Liver (tissue), 9 donors: ENCODE measurements around the gene AGBL4. TPM values are rescaled to one million over a fixed set of nuclear protein-coding genes. Genes with fewer than 3 reads are reported as not detected.

Experiments used
- DNase-seq: peaks from one replicate; pipeline ENCODE4 v3.0.0-alpha.2; 2017; ENCODE audit warnings: low spot score
- H3K27ac ChIP-seq, 2 donors: one replicate each; pipeline ENCODE4 v1.7.0; 2013; ENCODE audit warnings: inconsistent platforms in 2 of 2, low read length in 2 of 2, control low read depth in 1 of 2, low read depth in 1 of 2, mild to moderate bottlenecking in 1 of 2
- H3K27me3 ChIP-seq, 4 donors: one replicate each; pipeline versions ENCODE4 v1.6.1 to v1.7.0; 2013; ENCODE audit warnings: low read length in 3 of 4, inconsistent platforms in 1 of 4, mild to moderate bottlenecking in 1 of 4, moderate library complexity in 1 of 4; ENCODE audit not compliant: control insufficient read depth in 4 of 4, insufficient read depth in 4 of 4
- H3K36me3 ChIP-seq, 4 donors: one replicate each; pipeline versions ENCODE4 v1.6.1 to v1.7.0; 2013; ENCODE audit warnings: low read length in 3 of 4, mild to moderate bottlenecking in 3 of 4, low read depth in 1 of 4, moderate library complexity in 1 of 4; ENCODE audit not compliant: control insufficient read depth in 4 of 4, insufficient read depth in 3 of 4
- H3K4me1 ChIP-seq, 4 donors: one replicate each; pipeline versions ENCODE4 v1.6.1 to v1.7.0; 2013; ENCODE audit warnings: low read length in 3 of 4, mild to moderate bottlenecking in 3 of 4, moderate library complexity in 1 of 4; ENCODE audit not compliant: control insufficient read depth in 4 of 4, insufficient read depth in 4 of 4
- H3K4me3 ChIP-seq, 3 donors: one replicate each; pipeline versions ENCODE4 v1.6.1 to v1.7.0; 2013; ENCODE audit warnings: low read length in 3 of 3, control low read depth in 1 of 3, low read depth in 1 of 3, mild to moderate bottlenecking in 1 of 3
- H3K9ac ChIP-seq, 2 donors: one replicate each; pipeline ENCODE4 v1.7.0; 2013; ENCODE audit warnings: low read length in 2 of 2, mild to moderate bottlenecking in 2 of 2, moderate library complexity in 2 of 2, control low read depth in 1 of 2, low read depth in 1 of 2
- H3K9me3 ChIP-seq, 4 donors: one replicate each; pipeline versions ENCODE4 v1.6.1 to v1.7.0; 2013; ENCODE audit warnings: low read length in 3 of 4; ENCODE audit not compliant: control insufficient read depth in 4 of 4
- GABPA ChIP-seq, 2 donors: IDR thresholded peaks in 1 of 2; conservative IDR thresholded peaks in 1 of 2; 2 replicates each; pipeline ENCODE4 v1.6.1; 2016; ENCODE audit warnings: antibody characterized with exemption in 2 of 2, mild to moderate bottlenecking in 1 of 2, moderate library complexity in 1 of 2
- HNF4A ChIP-seq, 2 donors: conservative IDR thresholded peaks; 2 replicates each; pipeline ENCODE4 v1.6.1; 2016; ENCODE audit warnings: antibody characterized with exemption in 2 of 2, mild to moderate bottlenecking in 2 of 2
- RXRA ChIP-seq, 2 donors: IDR thresholded peaks; 2 replicates each; pipeline ENCODE4 v1.6.1; 2017 to 2018; ENCODE audit warnings: antibody characterized with exemption in 2 of 2, mild to moderate bottlenecking in 1 of 2
- TAF1 ChIP-seq: conservative IDR thresholded peaks from 2 replicates; pipeline ENCODE4 v1.6.1; 2016; ENCODE audit warnings: antibody characterized with exemption, mild to moderate bottlenecking
- WGBS: extraction: QIAGEN DNeasy Blood & Tissue Kit; methylation state at CpG from one replicate; pipeline ENCODE4 v1.1.7; 2013; 5-methylcytosine and 5-hydroxymethylcytosine counted together
- polyA plus RNA-seq, 2 donors: library from polyadenylated mRNA; stranded (reverse) in 1 of 2; unstranded in 1 of 2; fragments of 200-250 nt in 1 of 2; fragments of >200 nt in 1 of 2; fragmentation: Nextera tagmentation in 1 of 2; extraction: Ambion mirVana in 1 of 2; gene quantifications; one replicate each; pipeline versions ENCODE4 v1.2.1 to v1.2.3, GENCODE V29; 2013 to 2015
- total RNA-seq, 2 donors: library from RNA; depleted of rRNA; stranded (reverse); fragments of >200 nt; gene quantifications; one replicate each; pipeline ENCODE4 v1.2.3, GENCODE V29; 2014
- TF ChIP-seq, protein P1 (sequence below): IDR thresholded peaks from 2 replicates; pipeline ENCODE4 v1.6.1; 2016; ENCODE audit warnings: antibody characterized with exemption
- TF ChIP-seq, protein P2 (sequence below): IDR thresholded peaks from 2 replicates; pipeline ENCODE4 v1.6.1; 2016; ENCODE audit warnings: antibody characterized with exemption, mild to moderate bottlenecking
- donor health status: healthy.
- donor health status: healthy.
- donor health status: healthy.
- donor health status: healthy.
- donor health status: healthy.

Gene AGBL4
- total and polyA plus RNA-seq, 4 donors: 0.75 to 0.76 TPM; not detected in 2

DNA sequence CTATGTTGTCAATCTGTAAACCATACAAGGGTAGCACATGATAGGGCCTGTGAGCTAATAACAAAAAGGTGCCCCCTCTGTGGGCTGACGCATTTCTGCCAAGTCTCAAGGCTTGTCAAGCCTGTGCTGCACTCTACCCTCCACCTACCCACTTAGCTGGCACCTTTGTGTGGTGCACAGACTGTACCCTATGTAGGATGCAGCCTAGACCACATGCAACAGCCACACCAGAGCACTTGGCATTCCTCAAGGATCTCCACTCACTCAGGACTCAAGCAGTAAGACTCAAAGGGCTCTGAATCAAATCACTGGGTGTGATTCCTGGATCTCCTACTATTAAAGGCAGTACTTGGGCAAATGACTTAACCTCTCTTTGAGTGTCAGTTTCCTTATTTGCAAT is 1380.6 kb downstream of the AGBL4 start:
- H3K27ac ChIP-seq: no peak overlapping the region
- no peak for TF ChIP-seq GABPA (IDR thresholded peaks at IDR 0.05 in 1 of 2, conservative IDR thresholded peaks at IDR 0.05 in 1 of 2)
- TF ChIP-seq, protein P1, sequence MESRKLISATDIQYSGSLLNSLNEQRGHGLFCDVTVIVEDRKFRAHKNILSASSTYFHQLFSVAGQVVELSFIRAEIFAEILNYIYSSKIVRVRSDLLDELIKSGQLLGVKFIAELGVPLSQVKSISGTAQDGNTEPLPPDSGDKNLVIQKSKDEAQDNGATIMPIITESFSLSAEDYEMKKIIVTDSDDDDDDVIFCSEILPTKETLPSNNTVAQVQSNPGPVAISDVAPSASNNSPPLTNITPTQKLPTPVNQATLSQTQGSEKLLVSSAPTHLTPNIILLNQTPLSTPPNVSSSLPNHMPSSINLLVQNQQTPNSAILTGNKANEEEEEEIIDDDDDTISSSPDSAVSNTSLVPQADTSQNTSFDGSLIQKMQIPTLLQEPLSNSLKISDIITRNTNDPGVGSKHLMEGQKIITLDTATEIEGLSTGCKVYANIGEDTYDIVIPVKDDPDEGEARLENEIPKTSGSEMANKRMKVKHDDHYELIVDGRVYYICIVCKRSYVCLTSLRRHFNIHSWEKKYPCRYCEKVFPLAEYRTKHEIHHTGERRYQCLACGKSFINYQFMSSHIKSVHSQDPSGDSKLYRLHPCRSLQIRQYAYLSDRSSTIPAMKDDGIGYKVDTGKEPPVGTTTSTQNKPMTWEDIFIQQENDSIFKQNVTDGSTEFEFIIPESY: no peak
- TF ChIP-seq HNF4A (conservative IDR thresholded peaks at IDR 0.05): no peak
- no peak overlapping the region for H3K9ac ChIP-seq
- H3K4me3 ChIP-seq: no peak overlapping the region
- H3K9me3 ChIP-seq: no peaks in the 10 kb centered on the region
- H3K4me1 ChIP-seq: peaks cover 0 to 6% (median 0%) of the 10 kb centered on the region in 4 donors
- no peaks in the 10 kb centered on the region for H3K36me3 ChIP-seq
- 96% methylated on average over 1 of the region's 1 CpG for WGBS
- DNase-seq: no peak
- H3K27me3 ChIP-seq: no peaks in the 10 kb centered on the region

DNA sequence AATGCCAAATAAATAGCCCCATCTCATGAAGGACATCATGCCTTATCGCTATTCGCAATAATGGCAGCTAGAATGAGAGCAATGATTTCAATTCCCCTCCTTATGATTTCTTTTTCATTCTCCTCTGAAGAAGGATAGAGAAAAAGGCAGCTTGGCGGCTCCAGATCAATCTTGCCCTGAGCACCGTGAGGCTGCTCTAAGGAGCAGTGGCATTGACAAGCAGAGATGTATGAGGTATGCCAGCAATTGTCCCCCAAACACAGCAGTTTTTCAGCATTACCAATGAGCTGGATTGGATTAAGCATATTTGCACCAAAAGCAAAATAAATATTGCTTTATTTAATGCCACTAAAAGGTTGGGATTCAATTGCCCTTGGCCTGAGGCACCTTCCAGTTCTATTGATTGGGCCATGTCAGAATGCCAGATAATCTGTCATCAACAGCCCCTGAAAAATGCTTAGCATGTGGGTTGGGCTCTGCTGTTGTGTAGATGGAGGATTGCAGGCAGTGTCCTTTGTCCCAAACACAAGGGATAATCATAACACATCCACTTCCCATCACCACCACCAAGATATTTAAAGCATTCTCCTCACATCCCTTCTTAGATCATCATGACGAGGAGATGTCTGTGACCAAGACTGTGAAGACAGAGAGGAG is 1382.8 kb downstream of the AGBL4 start:
- WGBS: 83% methylated on average over 5 of the region's 5 CpGs

More for the DNA sequence above, 1382.8 kb downstream of the AGBL4 start:
- no peaks in the 10 kb centered on the region for H3K36me3 ChIP-seq
- H3K4me1 ChIP-seq: peaks cover 0 to 6% (median 0%) of the 10 kb centered on the region in 4 donors
- no peak overlapping the region for H3K27ac ChIP-seq
- no peaks in the 10 kb centered on the region for H3K9me3 ChIP-seq
- H3K9ac ChIP-seq: no peak overlapping the region
- DNase-seq: no peak
- no peak overlapping the region for H3K4me3 ChIP-seq
- no peaks in the 10 kb centered on the region for H3K27me3 ChIP-seq
- TF ChIP-seq RXRA (IDR thresholded peaks at IDR 0.05): no peak
- TF ChIP-seq, protein P1: no peak
- TF ChIP-seq, protein P2, sequence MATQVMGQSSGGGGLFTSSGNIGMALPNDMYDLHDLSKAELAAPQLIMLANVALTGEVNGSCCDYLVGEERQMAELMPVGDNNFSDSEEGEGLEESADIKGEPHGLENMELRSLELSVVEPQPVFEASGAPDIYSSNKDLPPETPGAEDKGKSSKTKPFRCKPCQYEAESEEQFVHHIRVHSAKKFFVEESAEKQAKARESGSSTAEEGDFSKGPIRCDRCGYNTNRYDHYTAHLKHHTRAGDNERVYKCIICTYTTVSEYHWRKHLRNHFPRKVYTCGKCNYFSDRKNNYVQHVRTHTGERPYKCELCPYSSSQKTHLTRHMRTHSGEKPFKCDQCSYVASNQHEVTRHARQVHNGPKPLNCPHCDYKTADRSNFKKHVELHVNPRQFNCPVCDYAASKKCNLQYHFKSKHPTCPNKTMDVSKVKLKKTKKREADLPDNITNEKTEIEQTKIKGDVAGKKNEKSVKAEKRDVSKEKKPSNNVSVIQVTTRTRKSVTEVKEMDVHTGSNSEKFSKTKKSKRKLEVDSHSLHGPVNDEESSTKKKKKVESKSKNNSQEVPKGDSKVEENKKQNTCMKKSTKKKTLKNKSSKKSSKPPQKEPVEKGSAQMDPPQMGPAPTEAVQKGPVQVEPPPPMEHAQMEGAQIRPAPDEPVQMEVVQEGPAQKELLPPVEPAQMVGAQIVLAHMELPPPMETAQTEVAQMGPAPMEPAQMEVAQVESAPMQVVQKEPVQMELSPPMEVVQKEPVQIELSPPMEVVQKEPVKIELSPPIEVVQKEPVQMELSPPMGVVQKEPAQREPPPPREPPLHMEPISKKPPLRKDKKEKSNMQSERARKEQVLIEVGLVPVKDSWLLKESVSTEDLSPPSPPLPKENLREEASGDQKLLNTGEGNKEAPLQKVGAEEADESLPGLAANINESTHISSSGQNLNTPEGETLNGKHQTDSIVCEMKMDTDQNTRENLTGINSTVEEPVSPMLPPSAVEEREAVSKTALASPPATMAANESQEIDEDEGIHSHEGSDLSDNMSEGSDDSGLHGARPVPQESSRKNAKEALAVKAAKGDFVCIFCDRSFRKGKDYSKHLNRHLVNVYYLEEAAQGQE: no peak
- no peak for TF ChIP-seq TAF1
